Neural progenitor cell (in vitro differentiated cells): Measurements from ENCODE around the gene NEGR1. TPM values are rescaled to one million over a fixed set of nuclear protein-coding genes. Genes with fewer than 3 reads are reported as not detected.

Source experiments
- DNase-seq: peaks from one replicate; pipeline ENCODE4 v3.0.0-alpha.2; 2016; ENCODE audit warnings: low spot score
- H2AFZ ChIP-seq: fragments of 200-600 bp; sonication (generic); replicated peaks from 2 replicates; pipeline ENCODE4 v1.6.1; 2016; ENCODE audit warnings: antibody characterized with exemption
- H3F3A ChIP-seq: fragments of 200-600 bp; sonication (generic); 2 replicates; pipeline ENCODE4 v1.6.1; 2016; ENCODE audit warnings: antibody characterized with exemption, low read depth
- H3K27ac ChIP-seq: fragments of 200-600 bp; sonication (generic); 2 replicates; pipeline ENCODE4 v1.5.1; 2016; ENCODE audit warnings: mild to moderate bottlenecking
- H3K27me3 ChIP-seq: fragments of 200-600 bp; sonication (generic); 2 replicates; pipeline ENCODE4 v1.6.1; 2016; ENCODE audit warnings: mild to moderate bottlenecking, moderate library complexity
- H3K36me3 ChIP-seq: fragments of 200-600 bp; sonication (generic); 2 replicates; pipeline ENCODE4 v1.5.1; 2016
- H3K4me1 ChIP-seq: fragments of 200-600 bp; sonication (generic); 2 replicates; pipeline ENCODE4 v1.6.1; 2016; ENCODE audit warnings: mixed run types
- H3K4me2 ChIP-seq: fragments of 200-600 bp; sonication (generic); 2 replicates; pipeline ENCODE4 v1.6.1; 2016
- H3K4me3 ChIP-seq: fragments of 200-600 bp; sonication (generic); 2 replicates; pipeline ENCODE4 v1.5.1; 2016
- H3K79me2 ChIP-seq: fragments of 200-600 bp; sonication (generic); 2 replicates; pipeline ENCODE4 v1.6.1; 2016; ENCODE audit warnings: low read depth
- H3K9ac ChIP-seq: fragments of 200-600 bp; sonication (generic); 2 replicates; pipeline ENCODE4 v1.6.1; 2016
- H3K9me3 ChIP-seq: fragments of 200-600 bp; sonication (generic); 2 replicates; pipeline ENCODE4 v1.5.1; 2016; ENCODE audit warnings: low read depth
- H4K20me1 ChIP-seq: fragments of 200-600 bp; sonication (generic); 2 replicates; pipeline ENCODE4 v1.6.1; 2016; ENCODE audit warnings: low read depth
- H3K27ac Mint-ChIP-seq: 3 replicates; pipeline ENCODE4 v1.8.0; 2021; ENCODE audit warnings: mixed read lengths
- H3K27me3 Mint-ChIP-seq: 2 replicates; pipeline ENCODE4 v1.8.0; 2022; ENCODE audit warnings: low read depth, mild to moderate bottlenecking, inconsistent platforms, moderate library complexity, mixed read lengths; ENCODE audit not compliant: insufficient read depth
- H3K36me3 Mint-ChIP-seq: 3 replicates; pipeline ENCODE4 v1.8.0; 2021; ENCODE audit warnings: mixed read lengths
- H3K4me1 Mint-ChIP-seq: 3 replicates; pipeline ENCODE4 v1.8.0; 2021; ENCODE audit warnings: mixed read lengths
- H3K4me3 Mint-ChIP-seq: 3 replicates; pipeline ENCODE4 v1.8.0; 2021; ENCODE audit warnings: mild to moderate bottlenecking, moderate library complexity, mixed read lengths
- H3K9me3 Mint-ChIP-seq: 3 replicates; pipeline ENCODE4 v1.8.0; 2020; ENCODE audit warnings: mixed read lengths
- EZH2 ChIP-seq: fragments of 200-600 bp; sonication (generic); IDR thresholded peaks from 2 replicates; pipeline ENCODE4 v1.6.1; 2017; ENCODE audit warnings: antibody characterized with exemption, mild to moderate bottlenecking, moderate library complexity
- EZH2phosphoT487 ChIP-seq: fragments of 200-600 bp; sonication (generic); IDR thresholded peaks from 2 replicates; pipeline ENCODE4 v1.6.1; 2017; ENCODE audit warnings: antibody characterized with exemption
- total RNA-seq: library from RNA; depleted of rRNA; stranded (reverse); fragments of >200 nt; gene quantifications from 2 replicates; pipeline ENCODE4 v1.2.3, GENCODE V29; 2015; ENCODE audit warnings: low replicate concordance
- TF ChIP-seq, protein P1 (sequence below): fragments of 200-600 bp; sonication (generic); IDR thresholded peaks from 2 replicates; pipeline ENCODE4 v1.5.1; 2017; ENCODE audit warnings: antibody characterized with exemption, mild to moderate bottlenecking

NEGR1 gene
- total RNA-seq, 1 donor from 2014 or later, result 0.62 TPM

DNA sequence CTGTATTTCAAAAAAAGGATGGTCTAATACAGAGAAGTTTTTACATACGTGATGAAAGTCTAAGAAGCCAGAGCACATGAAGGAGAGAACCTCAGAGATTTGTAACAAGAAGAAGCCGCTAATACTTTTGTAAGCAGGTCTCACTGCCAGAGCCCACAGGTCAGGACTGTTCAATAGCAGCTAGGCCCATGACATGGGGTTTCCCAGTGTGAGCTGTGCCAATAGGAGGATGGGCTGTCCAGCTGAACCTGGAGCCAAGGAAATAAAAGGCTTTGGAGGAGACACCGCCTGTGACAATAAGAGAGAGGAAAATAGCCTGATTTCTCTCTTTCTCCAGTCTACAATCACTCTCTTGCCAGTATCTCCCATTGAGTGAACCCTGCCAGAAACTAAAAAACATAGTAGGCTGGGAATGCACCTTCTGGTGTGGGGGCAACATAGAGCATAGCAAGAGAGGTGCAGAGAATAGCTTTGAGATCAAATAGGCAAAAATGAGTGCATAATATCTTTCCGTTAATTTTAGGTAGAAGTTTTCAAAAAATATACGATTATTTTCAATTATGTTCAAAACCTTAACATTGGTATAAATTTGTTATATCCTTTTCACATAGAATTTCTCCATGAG is 360.3 kb downstream of the NEGR1 start:
- H3K27me3 Mint-ChIP-seq, result peaks cover 3% of the 10 kb centered on the region
- Histone ChIP-seq H4K20me1 (no peaks in the 10 kb centered on the region), H3K36me3 (no peaks in the 10 kb centered on the region), H2AFZ (no peak overlapping the region), H3K79me2 (no peaks in the 10 kb centered on the region), H3K27me3 (no peaks in the 10 kb centered on the region), H3K4me1 (peaks cover 14% of the 10 kb centered on the region), H3K27ac (no peak overlapping the region), H3K4me3 (no peak overlapping the region), H3F3A (peaks cover 7% of the 10 kb centered on the region), H3K4me2 (no peak overlapping the region), H3K9ac (no peak overlapping the region), H3K9me3 (no peaks in the 10 kb centered on the region)
- H3K27ac Mint-ChIP-seq, result no peak overlapping the region
- H3K4me1 Mint-ChIP-seq, result peaks cover 24% of the 10 kb centered on the region
- H3K9me3 Mint-ChIP-seq, result peaks cover 3% of the 10 kb centered on the region
- no peak overlapping the region for H3K4me3 Mint-ChIP-seq
- no peaks in the 10 kb centered on the region for H3K36me3 Mint-ChIP-seq
- DNase-seq, result no peak
- TF ChIP-seq EZH2 (no peak), EZH2phosphoT487 (no peak)
- TF ChIP-seq, protein P1, sequence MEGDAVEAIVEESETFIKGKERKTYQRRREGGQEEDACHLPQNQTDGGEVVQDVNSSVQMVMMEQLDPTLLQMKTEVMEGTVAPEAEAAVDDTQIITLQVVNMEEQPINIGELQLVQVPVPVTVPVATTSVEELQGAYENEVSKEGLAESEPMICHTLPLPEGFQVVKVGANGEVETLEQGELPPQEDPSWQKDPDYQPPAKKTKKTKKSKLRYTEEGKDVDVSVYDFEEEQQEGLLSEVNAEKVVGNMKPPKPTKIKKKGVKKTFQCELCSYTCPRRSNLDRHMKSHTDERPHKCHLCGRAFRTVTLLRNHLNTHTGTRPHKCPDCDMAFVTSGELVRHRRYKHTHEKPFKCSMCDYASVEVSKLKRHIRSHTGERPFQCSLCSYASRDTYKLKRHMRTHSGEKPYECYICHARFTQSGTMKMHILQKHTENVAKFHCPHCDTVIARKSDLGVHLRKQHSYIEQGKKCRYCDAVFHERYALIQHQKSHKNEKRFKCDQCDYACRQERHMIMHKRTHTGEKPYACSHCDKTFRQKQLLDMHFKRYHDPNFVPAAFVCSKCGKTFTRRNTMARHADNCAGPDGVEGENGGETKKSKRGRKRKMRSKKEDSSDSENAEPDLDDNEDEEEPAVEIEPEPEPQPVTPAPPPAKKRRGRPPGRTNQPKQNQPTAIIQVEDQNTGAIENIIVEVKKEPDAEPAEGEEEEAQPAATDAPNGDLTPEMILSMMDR, result peak; percentile 27

DNA sequence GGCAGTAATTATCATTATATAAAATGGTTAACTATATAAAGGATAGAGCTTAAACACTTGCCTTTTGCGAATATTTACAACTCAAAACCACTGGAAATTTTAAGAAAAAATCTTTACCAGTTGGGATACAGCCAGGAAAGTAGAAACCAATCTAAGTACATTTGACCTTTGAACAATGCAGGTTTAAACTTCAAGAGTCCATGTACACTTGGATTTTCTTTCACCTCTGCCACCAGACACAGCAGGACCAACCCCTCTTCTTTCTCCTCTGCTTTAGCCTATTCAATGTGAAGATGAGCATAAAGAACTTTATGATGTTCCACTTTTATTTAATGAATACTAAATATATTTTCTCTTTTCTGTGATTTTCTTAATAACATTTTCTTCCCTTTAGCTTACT is 361.1 kb downstream of the NEGR1 start:
- Histone ChIP-seq H3K9me3 (no peaks in the 10 kb centered on the region), H3F3A (peaks cover 7% of the 10 kb centered on the region), H3K79me2 (no peaks in the 10 kb centered on the region), H3K9ac (no peak overlapping the region), H3K4me1 (peaks cover 14% of the 10 kb centered on the region), H3K36me3 (no peaks in the 10 kb centered on the region), H3K27me3 (no peaks in the 10 kb centered on the region), H2AFZ (no peak overlapping the region), H4K20me1 (no peaks in the 10 kb centered on the region), H3K4me3 (no peak overlapping the region), H3K4me2 (no peak overlapping the region), H3K27ac (no peak overlapping the region)
- Mint-ChIP-seq H3K4me1 (peaks cover 24% of the 10 kb centered on the region), H3K36me3 (no peaks in the 10 kb centered on the region), H3K9me3 (peaks cover 6% of the 10 kb centered on the region), H3K4me3 (no peak overlapping the region), H3K27ac (no peak overlapping the region), H3K27me3 (peaks cover 6% of the 10 kb centered on the region)
- TF ChIP-seq, protein P1, result no peak
- TF ChIP-seq EZH2phosphoT487, result no peak
- TF ChIP-seq EZH2, result no peak
- DNase-seq, result no peak

DNA sequence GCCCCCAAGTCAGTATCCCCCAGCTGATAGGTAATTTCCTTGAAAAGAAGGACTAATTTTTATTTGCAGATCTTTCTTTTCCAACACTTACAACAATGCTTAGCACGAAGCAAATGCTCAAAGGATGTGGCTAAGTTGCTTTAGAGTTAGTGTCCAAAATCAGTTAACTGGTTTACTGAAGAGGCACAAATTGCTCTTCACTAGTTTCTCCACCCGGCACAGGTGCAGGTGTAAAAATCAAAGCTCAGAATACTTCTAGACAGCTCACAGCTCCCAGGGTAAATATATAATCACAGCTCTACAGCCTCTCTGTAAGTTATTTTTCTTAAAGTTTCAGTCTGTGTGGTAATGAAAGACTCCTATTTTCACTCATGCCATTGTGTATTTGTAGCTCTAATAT is 361.8 kb downstream of the NEGR1 start:
- peak overlapping the region; percentile 23 for H3K4me2 ChIP-seq
- H3K9me3 ChIP-seq, result no peaks in the 10 kb centered on the region
- Mint-ChIP-seq H3K4me1 (peaks cover 24% of the 10 kb centered on the region), H3K27ac (no peak overlapping the region), H3K4me3 (no peak overlapping the region), H3K27me3 (peaks cover 6% of the 10 kb centered on the region), H3K36me3 (no peaks in the 10 kb centered on the region), H3K9me3 (peaks cover 6% of the 10 kb centered on the region)
- H3K4me1 ChIP-seq, result peaks cover 14% of the 10 kb centered on the region
- TF ChIP-seq EZH2phosphoT487, result no peak
- TF ChIP-seq, protein P1, result no peak
- TF ChIP-seq EZH2, result no peak
- H3K9ac ChIP-seq, result no peak overlapping the region
- peaks cover 7% of the 10 kb centered on the region for H3F3A ChIP-seq
- no peak overlapping the region for H3K4me3 ChIP-seq
- H2AFZ ChIP-seq, result peak overlapping the region; percentile 12
- H3K27me3 ChIP-seq, result no peaks in the 10 kb centered on the region
- H3K79me2 ChIP-seq, result no peaks in the 10 kb centered on the region
- H3K27ac ChIP-seq, result no peak overlapping the region
- no peaks in the 10 kb centered on the region for H3K36me3 ChIP-seq
- no peak for DNase-seq
- no peaks in the 10 kb centered on the region for H4K20me1 ChIP-seq
